Left colon (tissue), 2 donors: ENCODE data around the gene FOXK2. TPM values are rescaled to one million over a fixed set of nuclear protein-coding genes. Genes with fewer than 3 reads are reported as not detected.
A peak's percentile ranks its signal among the peaks of the same experiment; 100 is the strongest.

Experiments used
- ATAC-seq: fragments of 200-7000 bp; cut with Tn5 transposase; one replicate; pipeline ENCODE4 v1.9.1; 2020; ENCODE audit warnings: mild to moderate bottlenecking, moderate library complexity
- DNase-seq, 2 donors: peaks; one replicate each; pipeline ENCODE4 v3.0.0-alpha.2; 2020
- intact Hi-C, 2 donors: fragments of 100-400 bp; cut with DNase I in 1 of 2; cut with micrococcal nuclease in 1 of 2; formaldehyde crosslinking; loops; one replicate each; pipeline versions ENCODE4 v1.11.2 to v1.14.0; 2022; cut with DNase I, micrococcal nuclease
- long read RNA-seq: library from polyadenylated mRNA; unstranded; transcript quantifications from one replicate; pipeline ENCODE4 v2.0.0, GENCODE V29; 2021
- total RNA-seq, 2 donors: library from RNA; stranded (reverse); fragmentation: NEBNext Ultra II Directional; extraction: Animal tissue kit (Norgen Biotek cat#: 25700); gene quantifications; one replicate each; pipeline ENCODE4 v1.2.1, GENCODE V29; 2021
- donor health status: DM: no; HTN: no; CAD: no.
- donor health status: DM: yes; HTN: yes; CAD: no.

FOXK2 gene
- 10 to 100 TPM; 40.4 to 48.7 TPM for total RNA-seq
- long read RNA-seq, full-length matches to known transcripts: 14 of 57 reads
- long read RNA-seq, partial matches to known transcripts: 24 of 57 reads
- long read RNA-seq, other reads (novel, unspliced or antisense): 19 of 57 reads

GRCh38 chr17:82518826-82519810 is at the start of gene FOXK2:
FOXK2 (plus strand) TSS chr17:82519732; CDS start chr17:82519889, 157 bp downstream.
- DNase-seq (peak; percentile 90 to 93), ATAC-seq (peak; percentile 98)
- intact Hi-C loops: no loop called here

DNA sequence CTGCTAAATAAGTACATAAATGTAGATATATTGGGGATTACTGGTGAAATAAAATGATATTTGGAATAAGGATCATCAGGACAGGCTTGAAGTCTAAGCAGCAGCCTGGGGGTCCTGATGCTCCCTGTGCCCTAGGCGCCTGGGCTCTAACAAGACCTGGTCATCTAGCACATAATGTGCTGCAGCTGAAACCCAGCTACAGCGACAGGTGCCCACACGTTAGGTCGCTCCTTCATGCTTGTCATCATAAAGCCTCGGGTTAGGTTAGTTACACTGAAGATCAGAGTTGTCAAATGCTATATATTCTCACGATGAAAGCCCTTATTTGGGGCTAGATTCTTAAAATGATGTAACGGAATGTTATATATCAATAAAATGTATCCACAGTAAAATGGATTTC is 49.5 kb upstream of the FOXK2 start:
- intact Hi-C loops: no loop called here
- ATAC-seq (no peak), DNase-seq (no peak)

GRCh38 chr17:82474223-82475010 is 45.1 kb upstream of the FOXK2 start:
- no peak for ATAC-seq
- no peak for DNase-seq
- intact Hi-C loops: no loop called here

- intact Hi-C loops: no loop called here
- DNase-seq (no peak), ATAC-seq (no peak)
Observed at GRCh38 chr17:82475458-82475857, 44.1 kb upstream of the FOXK2 start.

DNA sequence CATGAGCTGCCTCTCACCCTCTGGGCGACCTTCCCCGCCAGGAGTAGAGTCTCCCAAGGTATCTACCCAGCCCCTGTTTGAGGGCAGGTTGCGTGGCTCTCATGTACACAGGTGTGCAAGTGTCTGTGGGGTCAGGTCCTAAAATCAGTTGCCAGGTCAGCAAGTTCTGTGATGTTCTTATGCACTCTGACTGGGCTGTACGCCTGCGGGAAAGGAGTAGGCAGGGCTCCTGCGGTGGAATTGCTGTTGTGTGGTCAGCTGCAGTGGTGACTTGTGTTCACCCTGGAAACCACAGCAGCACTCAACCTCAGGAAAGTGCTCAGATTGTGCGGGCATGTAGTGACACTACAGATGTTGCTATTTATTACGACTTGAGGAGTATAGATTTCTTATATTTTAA is 41.6 kb upstream of the FOXK2 start:
- ATAC-seq: no peak
- no peak for DNase-seq
- intact Hi-C loops: no loop called here

DNA sequence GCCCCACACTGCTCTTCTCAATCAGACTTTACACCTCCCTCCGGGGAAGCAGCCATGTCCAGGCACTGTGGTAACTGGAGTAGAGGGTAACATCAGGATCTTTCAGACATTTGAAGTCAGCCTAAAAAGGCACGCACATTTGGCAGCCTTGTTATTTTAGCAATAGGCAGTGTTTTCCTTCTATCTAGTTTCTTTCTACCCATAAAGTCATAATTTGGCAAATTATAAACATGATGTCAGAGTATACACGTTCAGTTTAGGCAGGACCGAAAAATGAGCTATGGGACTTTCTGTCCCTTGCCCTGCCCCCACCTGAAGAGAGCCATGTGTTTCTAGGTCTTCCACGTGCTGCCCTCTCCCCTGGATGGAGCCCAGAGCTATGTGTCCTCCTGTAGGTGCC is 39.9 kb upstream of the FOXK2 start:
- DNase-seq: no peak
- no peak for ATAC-seq
- intact Hi-C loops: no loop called here

DNA sequence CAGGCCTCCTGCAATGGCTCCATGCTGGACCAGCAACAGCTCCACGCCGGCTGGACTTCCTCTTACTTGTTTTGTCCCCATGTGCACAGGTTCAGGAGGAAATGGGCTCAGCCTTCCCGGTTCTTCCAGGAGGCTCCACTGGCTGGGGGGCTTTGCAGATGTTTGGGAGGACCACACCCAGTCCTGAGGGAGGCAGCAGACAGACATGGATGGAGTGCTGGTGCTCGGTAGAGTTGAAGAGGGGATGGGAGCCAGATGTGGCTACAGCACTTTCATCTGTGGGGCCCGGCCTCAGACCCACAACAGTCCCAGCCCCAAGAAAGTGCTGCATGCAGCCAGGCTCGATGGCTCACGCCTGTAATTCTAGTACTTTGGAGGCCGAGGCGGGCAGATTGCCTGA is 39.2 kb upstream of the FOXK2 start:
- no peak for DNase-seq
- intact Hi-C loops: no loop called here
- ATAC-seq: no peak

- ATAC-seq (no peak), DNase-seq (no peak)
- intact Hi-C loops: no loop called here
Observed at GRCh38 chr17:82483204-82483660, 36.3 kb upstream of the FOXK2 start.

DNA sequence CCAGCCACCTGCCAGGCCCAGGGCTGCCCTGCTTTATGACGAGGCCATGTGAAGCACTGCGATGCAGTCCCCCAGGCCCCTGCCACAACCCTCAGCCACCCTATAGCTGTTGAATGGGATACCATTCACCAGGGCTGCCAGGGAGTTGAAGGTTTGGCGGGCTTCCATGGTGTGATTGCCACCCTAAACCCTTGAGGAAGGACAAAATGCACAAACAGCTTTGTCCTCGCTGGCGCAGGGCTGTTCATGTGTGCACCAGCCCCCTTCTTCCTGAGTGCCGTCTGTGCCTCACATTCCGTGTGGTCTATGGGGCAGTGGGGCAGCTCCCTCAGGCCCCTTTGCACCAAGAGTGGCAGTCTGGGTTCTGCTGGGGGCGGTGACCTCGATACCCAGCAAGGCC is 35.7 kb upstream of the FOXK2 start:
- ATAC-seq (peak; percentile 72), DNase-seq (peak in 1 of 2 donors; percentile 65)
- intact Hi-C loops: no loop called here

DNA sequence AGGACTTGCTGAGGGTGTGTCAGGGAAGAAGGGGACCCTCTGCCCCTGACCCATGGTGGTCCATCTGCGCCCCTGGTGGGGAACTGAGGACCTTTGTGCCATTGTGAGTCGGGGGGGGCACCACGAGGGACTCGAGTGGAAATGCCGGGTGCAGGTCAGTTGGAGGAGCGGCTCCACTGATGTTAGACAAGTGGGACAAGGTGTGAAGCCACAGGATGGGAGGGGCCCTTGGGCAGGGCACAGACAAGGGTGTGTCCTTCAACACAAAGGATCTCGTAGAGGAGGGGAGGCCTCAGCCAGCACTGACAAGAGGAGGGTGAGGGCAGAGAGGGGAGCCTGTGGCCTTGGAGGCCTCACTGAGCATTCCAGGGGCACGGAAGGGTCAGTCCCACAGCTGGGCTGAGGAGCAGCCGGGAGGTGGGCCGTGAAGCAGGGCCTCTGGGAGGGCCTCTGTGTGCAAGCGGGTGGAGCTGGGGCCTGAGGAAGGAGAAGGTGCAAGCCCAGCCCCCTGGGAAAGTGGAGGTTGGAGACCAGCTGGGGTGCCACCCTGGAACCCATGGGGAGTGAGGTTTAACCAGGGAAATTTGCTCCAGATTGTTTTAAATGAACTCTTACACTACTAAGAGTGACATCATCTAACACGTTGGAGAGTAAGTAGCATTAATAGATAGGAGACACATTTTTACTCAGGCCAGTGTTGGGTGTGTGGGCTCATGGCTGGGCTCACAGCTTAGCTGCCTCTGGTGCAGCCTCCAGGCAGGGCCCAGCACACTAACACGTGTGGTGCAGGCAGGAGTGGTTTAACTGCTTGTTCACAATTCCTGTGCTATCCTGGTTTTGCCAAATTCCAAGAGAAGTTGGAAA is 33.1 kb upstream of the FOXK2 start:
- intact Hi-C loops: no loop called here
- peak; percentile 82 for ATAC-seq

DNA sequence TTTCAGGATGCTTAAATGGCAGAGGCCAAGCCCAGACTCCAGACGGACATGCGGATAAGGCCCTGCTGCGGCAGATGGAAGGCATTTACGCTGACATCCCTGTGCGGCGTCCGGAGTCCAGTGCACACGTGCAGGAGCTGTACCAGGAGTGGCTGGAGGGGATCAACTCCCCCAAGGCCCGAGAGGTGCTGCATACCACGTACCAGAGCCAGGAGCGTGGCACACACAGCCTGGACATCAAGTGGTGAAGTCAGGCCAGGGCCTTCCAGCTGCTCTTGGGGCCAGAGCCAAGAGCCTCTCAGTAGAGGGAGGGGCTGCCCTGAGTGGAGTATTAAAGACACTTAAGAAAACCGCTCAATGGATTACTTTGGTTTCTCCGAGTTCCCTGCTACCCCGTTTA is 31.6 kb upstream of the FOXK2 start:
- intact Hi-C loops: no loop called here
- DNase-seq (no peak), ATAC-seq (no peak)

More for the DNA sequence above, 33.1 kb upstream of the FOXK2 start:
- DNase-seq: peak; percentile 53 to 57

GRCh38 chr17:82489117-82489516 is 30.4 kb upstream of the FOXK2 start:
- intact Hi-C loops: no loop called here
- ATAC-seq: no peak
- DNase-seq: no peak

DNA sequence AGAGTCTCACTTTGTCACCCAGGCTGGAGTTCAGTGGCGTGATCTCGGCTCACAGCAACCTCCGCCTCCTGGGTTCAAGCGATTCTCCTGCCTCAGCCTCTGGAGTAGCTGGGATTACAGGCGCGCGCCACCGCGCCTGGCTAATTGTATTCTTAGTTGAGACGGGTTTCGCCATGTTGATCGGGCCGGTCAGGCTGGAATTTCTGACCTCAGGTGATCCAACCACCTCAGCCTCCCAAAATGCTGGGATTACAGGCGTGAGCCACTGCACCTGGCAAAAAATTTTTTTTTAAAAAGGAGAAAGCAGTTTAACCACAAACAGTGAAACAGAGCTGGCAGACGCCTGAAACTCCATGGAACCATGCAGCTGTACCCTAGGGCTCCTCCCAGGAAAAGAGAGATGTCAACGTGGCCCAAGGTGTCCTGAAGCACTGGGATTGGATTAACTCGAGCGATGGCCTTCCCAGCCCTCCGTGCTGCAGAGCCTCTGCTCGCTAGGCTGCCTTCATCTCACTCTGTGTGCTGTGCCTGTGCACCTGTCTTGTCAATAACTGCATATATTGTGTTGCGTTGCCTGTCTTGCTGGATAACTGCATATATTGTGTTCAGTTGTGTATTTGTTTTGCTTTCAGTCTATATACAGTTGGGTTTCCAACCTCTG is 29.6 kb upstream of the FOXK2 start:
- ATAC-seq (no peak), DNase-seq (no peak)
- intact Hi-C loops: no loop called here

GRCh38 chr17:82490512-82491195 is 28.9 kb upstream of the FOXK2 start:
- DNase-seq: no peak
- intact Hi-C loops: no loop called here
- peak; percentile 35 for ATAC-seq

DNA sequence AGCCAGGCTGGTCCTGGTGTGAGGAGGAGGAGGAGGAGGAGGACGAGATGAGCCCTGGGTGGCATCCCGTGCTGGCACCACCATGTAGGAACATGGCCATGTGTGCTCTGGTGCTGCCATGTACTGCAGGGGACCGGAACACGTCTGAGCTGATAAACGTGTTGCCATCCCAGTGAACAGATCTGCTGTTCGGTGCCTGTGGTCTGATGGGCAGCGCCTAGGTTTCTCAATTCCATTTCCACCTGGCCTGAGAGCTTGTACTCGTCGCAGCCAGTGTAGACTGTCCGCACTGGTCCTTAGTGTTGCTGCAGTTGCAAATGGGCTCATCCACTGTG is 28.4 kb upstream of the FOXK2 start:
- DNase-seq: no peak

GRCh38 chr17:82491533-82491932 is 28.0 kb upstream of the FOXK2 start:
- no peak for ATAC-seq

More for the DNA sequence above, 28.4 kb upstream of the FOXK2 start:
- ATAC-seq: no peak
- intact Hi-C loops: no loop called here

GRCh38 chr17:82492643-82493225 is 26.8 kb upstream of the FOXK2 start:
- ATAC-seq: no peak
- no peak for DNase-seq
- intact Hi-C loops: no loop called here

More at GRCh38 chr17:82491533-82491932, 28.0 kb upstream of the FOXK2 start:
- intact Hi-C loops: no loop called here
- no peak for DNase-seq
